Aorta (tissue), 5 donors: Measurements from ENCODE around the gene ANXA4. TPM values are rescaled to one million over a fixed set of nuclear protein-coding genes. Genes with fewer than 3 reads are reported as not detected.

Source experiments
- ATAC-seq: fragments of 200-7000 bp; cut with Tn5 transposase; one replicate; pipeline ENCODE4 v1.9.1; 2022; ENCODE audit warnings: moderate library complexity; ENCODE audit not compliant: low FRiP score
- DNase-seq, 2 donors: peaks; one replicate each; pipeline ENCODE4 v3.0.0-alpha.2; 2020
- H3K27ac ChIP-seq, 2 donors: one replicate each; pipeline ENCODE4 v1.5.1; 2013; ENCODE audit warnings: low read length in 2 of 2, mild to moderate bottlenecking in 2 of 2, moderate library complexity in 2 of 2, control low read depth in 1 of 2, inconsistent platforms in 1 of 2, low read depth in 1 of 2
- H3K27me3 ChIP-seq, 2 donors: one replicate each; pipeline ENCODE4 v1.6.1; 2013; ENCODE audit warnings: control low read depth in 1 of 2, low read length in 1 of 2, mild to moderate bottlenecking in 1 of 2, moderate library complexity in 1 of 2; ENCODE audit not compliant: insufficient read depth in 2 of 2, control insufficient read depth in 1 of 2
- H3K36me3 ChIP-seq, 2 donors: one replicate each; pipeline ENCODE4 v1.6.1; 2013; ENCODE audit warnings: control low read depth in 1 of 2, low read length in 1 of 2, mild to moderate bottlenecking in 1 of 2; ENCODE audit not compliant: insufficient read depth in 2 of 2, control insufficient read depth in 1 of 2
- H3K4me1 ChIP-seq, 2 donors: one replicate each; pipeline ENCODE4 v1.6.1; 2013; ENCODE audit warnings: low read length in 2 of 2, control low read depth in 1 of 2, mild to moderate bottlenecking in 1 of 2, moderate library complexity in 1 of 2; ENCODE audit not compliant: insufficient read depth in 2 of 2, control insufficient read depth in 1 of 2
- H3K4me3 ChIP-seq, 2 donors: one replicate each; pipeline ENCODE4 v1.5.1; 2013; ENCODE audit warnings: low read length in 2 of 2, control low read depth in 1 of 2, mild to moderate bottlenecking in 1 of 2
- H3K9me3 ChIP-seq: one replicate; pipeline ENCODE4 v1.6.1; 2013; ENCODE audit warnings: mild to moderate bottlenecking, low read length; ENCODE audit not compliant: control insufficient read depth
- WGBS, 2 donors: extraction: QIAGEN DNeasy Blood & Tissue Kit; methylation state at CpG; one replicate each; pipeline ENCODE4 v1.1.7; 2013; 5-methylcytosine and 5-hydroxymethylcytosine counted together
- intact Hi-C, 2 donors: fragments of 100-400 bp; cut with DNase I; formaldehyde crosslinking; loops; one replicate each; pipeline versions ENCODE4 v1.14.2 to v1.15.0; 2022
- polyA plus RNA-seq, 2 donors: library from polyadenylated mRNA; stranded (reverse); fragments of 200-250 nt; gene quantifications; one replicate each; pipeline ENCODE4 v1.2.3, GENCODE V29; 2013
- total RNA-seq, 2 donors: library from RNA; stranded (reverse); fragmentation: NEBNext Ultra II Directional; extraction: Animal tissue kit (Norgen Biotek cat#: 25700); gene quantifications; one replicate each; pipeline ENCODE4 v1.2.1, GENCODE V29; 2021
- donor health status: healthy with polysubstance abuse.
- donor health status: Bipolar disorder and iron deficiency.
- donor health status: DM: no; HTN: no; CAD: no.
- donor health status: DM: no; HTN: no; CAD: no.
- donor health status: DM: yes; HTN: yes; CAD: no.

ANXA4 gene
- total and polyA plus RNA-seq, 4 donors, result 73.0 to 120 (median 92.2) TPM

DNA sequence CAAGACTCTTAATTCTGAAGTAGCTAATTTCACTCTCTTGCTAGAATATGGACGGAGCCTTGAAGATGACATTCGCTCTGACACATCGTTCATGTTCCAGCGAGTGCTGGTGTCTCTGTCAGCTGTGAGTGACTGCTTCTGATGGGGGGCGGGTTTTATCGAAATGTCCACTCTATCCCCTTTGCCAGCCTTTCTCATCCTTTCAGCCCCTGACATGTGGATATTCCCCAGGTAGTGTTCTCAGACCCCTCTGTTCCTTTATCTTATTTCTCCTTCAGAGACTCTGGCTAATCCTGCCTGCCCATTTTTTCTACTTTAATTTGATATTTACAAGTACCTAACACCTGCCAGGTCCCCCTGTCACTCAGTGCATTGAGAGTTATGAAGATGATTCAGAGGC, 68.6 kb downstream of the ANXA4 start:
- no peaks in the 10 kb centered on the region for H3K4me1 ChIP-seq
- intact Hi-C loops, result no loop called here
- no peak overlapping the region for H3K4me3 ChIP-seq
- H3K36me3 ChIP-seq, result peaks cover 1 to 3% of the 10 kb centered on the region in 2 donors
- no peaks in the 10 kb centered on the region for H3K27me3 ChIP-seq
- H3K27ac ChIP-seq, result no peak overlapping the region
- ATAC-seq (no peak), DNase-seq (no peak)
- WGBS, 2 donors, result 88 to 94% methylated on average over 6 of the region's 6 CpGs
- no peaks in the 10 kb centered on the region for H3K9me3 ChIP-seq

DNA sequence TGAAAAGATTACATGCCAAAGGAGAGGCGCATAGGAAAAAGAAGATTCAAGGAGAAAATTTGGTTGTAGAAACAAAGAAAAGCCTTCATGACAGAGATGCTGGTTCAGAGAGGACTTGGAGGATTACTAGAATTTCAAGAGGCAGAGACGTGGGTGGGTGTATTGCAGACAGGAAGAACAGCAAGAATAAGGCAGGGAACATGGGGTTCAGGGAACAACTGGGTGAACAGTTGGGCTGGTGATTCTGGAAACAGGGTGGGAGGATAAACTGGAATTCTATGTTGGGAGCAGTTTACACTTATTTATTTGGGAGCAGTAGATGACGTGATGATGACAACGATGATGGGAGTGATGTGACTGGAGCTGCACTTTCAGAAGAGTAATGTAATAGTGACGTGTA, 69.1 kb downstream of the ANXA4 start:
- 83 to 87% methylated on average over 5 of the region's 5 CpGs for WGBS, 2 donors
- Histone ChIP-seq H3K27me3 (no peaks in the 10 kb centered on the region), H3K36me3 (peaks cover 1 to 3% of the 10 kb centered on the region in 2 donors), H3K9me3 (no peaks in the 10 kb centered on the region), H3K4me3 (no peak overlapping the region), H3K4me1 (no peaks in the 10 kb centered on the region), H3K27ac (no peak overlapping the region)
- DNase-seq (no peak), ATAC-seq (no peak)
- intact Hi-C loops, result no loop called here

DNA sequence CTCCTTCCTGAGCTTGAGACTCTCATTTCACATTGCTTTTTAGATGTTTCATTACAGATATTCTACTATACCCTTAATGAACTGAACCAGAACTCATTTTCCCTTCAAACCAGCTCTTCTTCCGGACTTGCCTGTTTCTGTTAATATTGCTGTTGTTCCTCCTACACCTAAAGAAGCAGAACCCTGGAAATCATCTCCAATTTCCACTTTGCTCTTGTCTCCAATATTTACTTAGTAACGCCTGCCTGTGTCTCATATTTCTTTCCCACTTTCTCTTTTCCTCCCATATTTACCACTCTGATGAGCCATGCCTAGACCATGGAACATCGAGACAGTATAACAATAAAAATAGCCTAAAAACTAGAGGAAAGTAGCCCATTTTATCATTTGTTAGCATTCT, 69.7 kb downstream of the ANXA4 start:
- intact Hi-C loops, result no loop called here
- Histone ChIP-seq H3K4me1 (no peaks in the 10 kb centered on the region), H3K9me3 (no peaks in the 10 kb centered on the region), H3K36me3 (peaks cover 0 to 3% of the 10 kb centered on the region in 2 donors), H3K27me3 (no peaks in the 10 kb centered on the region), H3K27ac (no peak overlapping the region), H3K4me3 (no peak overlapping the region)
- no peak for DNase-seq
- no peak for ATAC-seq
- 82 to 86% methylated on average over 3 of the region's 3 CpGs for WGBS, 2 donors

DNA sequence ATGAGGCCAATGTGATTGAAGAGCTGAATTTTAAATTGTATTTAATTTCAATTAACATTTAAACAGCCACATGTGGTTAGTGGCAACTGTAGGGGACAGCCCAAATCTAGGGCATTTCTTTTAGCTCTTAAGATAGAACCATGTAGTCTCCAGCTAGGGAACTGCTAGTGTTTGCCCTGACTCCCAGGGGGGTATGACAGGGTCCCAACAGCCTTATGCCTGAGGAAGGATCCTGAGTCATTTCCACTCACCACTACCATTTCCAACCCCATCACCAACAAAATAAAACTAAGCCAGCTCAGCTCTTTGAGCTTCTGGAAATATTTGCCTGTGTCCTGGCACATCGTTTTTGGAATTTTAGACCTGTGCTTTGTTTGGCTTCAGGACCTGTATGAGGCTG, 73.8 kb downstream of the ANXA4 start:
- Histone ChIP-seq H3K4me1 (no peaks in the 10 kb centered on the region), H3K4me3 (no peak overlapping the region), H3K27me3 (no peaks in the 10 kb centered on the region), H3K36me3 (peaks cover 0 to 2% of the 10 kb centered on the region in 2 donors), H3K9me3 (no peaks in the 10 kb centered on the region), H3K27ac (no peak overlapping the region)
- ATAC-seq (no peak), DNase-seq (no peak)
- 0 to 8% methylated on average over 1 of the region's 1 CpG for WGBS, 2 donors
- intact Hi-C loops, result loop anchor here in 1 of 2 donors (2.0 kb wide), 1 partner anchor 91 kb away; no protein-coding TSS in a partner anchor

DNA sequence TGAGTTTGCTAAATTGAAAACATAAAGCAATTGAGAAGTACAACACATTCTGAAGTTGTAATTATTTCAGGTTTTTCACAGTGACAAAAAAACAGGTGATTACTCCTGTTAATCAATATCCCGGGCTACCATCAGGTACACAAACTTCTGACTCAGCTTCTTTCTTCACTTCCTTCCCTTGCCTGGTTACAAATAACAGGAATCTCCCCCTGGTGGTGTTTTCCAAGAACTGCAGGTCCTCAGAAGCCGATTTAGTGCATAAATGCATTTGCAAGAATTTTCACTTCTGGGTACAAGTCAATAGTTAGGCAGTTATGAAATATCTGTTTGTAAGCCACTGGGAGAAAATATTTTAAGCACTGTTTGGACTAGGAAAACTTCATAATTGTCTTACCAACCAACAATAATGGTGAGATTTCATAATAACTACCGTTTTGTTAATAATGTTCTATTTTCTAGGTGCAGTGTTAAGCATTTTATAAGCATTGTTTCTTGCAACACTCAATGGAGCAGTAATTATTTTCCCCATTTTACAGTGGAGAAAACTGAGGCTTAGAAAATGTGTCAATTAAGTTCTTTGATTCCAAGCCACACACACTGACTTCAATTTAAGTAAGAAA, 75.1 kb downstream of the ANXA4 start:
- H3K36me3 ChIP-seq, result peaks cover 0 to 6% of the 10 kb centered on the region in 2 donors
- DNase-seq, result peak in 1 of 2 donors; percentile 74

DNA sequence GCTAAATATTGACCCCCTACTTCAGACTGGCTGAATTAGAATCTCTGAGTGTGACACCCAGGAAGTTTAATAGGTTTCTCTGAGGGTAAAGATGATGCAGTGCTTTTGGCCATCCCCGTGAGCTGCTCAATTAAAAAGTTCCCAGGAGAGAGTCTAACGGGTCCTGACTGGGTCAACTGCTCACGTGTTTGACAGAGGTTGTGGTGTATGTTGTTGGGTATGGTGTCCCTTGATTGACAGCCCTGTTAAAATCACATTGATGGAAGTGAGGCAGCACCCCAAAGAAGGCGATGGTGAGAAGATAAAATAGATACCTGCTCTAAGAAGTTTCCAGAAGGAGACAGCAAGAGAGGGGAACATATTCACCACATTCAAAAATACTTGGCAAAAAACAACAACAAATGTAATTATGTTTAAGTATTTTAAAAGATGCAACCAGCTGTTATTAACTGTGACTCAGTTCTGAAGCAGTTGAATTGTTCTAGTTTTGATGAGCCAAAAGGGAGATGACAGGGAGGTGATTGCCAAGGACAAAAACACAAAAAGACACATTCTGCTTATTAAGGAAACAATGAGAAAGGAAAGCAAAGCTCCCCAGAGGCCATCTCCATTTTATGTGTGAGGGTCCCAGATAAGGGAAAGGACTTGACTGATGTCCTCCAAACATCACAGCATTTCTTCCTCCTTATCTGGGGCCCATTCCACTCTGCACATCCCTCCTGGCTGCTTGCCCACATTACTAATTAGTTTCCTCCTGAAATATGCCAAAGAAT, 76.0 kb downstream of the ANXA4 start:
- no peak for ATAC-seq
- Histone ChIP-seq H3K27ac (no peak overlapping the region), H3K9me3 (no peaks in the 10 kb centered on the region), H3K4me3 (no peak overlapping the region), H3K4me1 (no peaks in the 10 kb centered on the region), H3K27me3 (no peaks in the 10 kb centered on the region), H3K36me3 (peaks cover 0 to 6% of the 10 kb centered on the region in 2 donors)
- no peak for DNase-seq
- 83 to 89% methylated on average over 4 of the region's 4 CpGs for WGBS, 2 donors
- intact Hi-C loops, result loop anchor here in 1 of 2 donors (1.0 kb wide), 1 partner anchor 94 kb away; no protein-coding TSS in a partner anchor

More for the DNA sequence above, 75.1 kb downstream of the ANXA4 start:
- Histone ChIP-seq H3K27me3 (no peaks in the 10 kb centered on the region), H3K4me1 (no peaks in the 10 kb centered on the region), H3K27ac (no peak overlapping the region), H3K4me3 (no peak overlapping the region), H3K9me3 (no peaks in the 10 kb centered on the region)
- intact Hi-C loops, result loop anchor here in 1 of 2 donors (1.0 kb wide), 1 partner anchor 93 kb away; no protein-coding TSS in a partner anchor
- WGBS, 2 donors, result 26 to 28% methylated on average over 3 of the region's 3 CpGs
- ATAC-seq, result peak; percentile 84

DNA sequence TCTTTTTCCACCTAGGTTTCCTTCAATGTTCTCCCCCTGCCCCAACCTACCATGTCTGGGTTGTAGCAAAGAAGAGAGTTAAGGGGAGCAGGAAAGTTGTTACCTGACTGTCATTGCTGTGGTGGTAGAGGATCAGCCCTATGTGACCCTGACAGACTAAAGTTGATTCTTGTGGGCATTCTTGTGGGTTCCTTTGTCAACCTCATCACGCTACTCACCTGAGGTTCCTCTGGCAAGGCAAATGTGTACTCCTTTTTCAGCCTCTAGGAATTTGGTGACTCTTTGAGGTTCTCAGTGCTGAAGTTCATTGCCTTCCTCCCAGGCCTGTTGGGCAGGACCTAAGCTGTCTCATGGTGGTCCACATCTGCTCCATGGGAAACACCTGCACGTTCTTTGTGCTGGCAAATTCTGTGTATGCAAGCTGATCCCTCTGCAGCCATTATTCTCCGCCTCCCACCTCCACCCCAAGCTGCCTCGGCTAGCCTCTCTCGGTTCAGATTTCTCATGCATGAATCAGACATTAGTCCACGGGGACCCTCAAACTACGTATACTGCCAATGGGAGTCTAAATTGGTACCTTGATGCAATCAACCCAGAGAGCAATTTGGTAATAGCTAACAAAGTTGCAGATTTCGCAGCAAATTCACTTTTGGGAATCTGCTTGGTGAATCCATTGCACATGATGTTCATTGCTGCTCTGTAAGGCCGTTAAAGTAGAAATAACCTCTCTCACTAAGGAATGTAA, 86.0 kb downstream of the ANXA4 start:
- H3K27ac ChIP-seq, result no peak overlapping the region
- no peak overlapping the region for H3K4me3 ChIP-seq
- H3K4me1 ChIP-seq, result no peaks in the 10 kb centered on the region
- H3K27me3 ChIP-seq, result no peaks in the 10 kb centered on the region
- ATAC-seq (no peak), DNase-seq (no peak)
- H3K9me3 ChIP-seq, result no peaks in the 10 kb centered on the region
- intact Hi-C loops, result loop anchor here (5.0 to 10.0 kb wide), 2 partner anchors 86 to 243 kb away; partner anchors contain the start of gene ANXA4 (in 1 of the 2)
- H3K36me3 ChIP-seq, result no peaks in the 10 kb centered on the region
- WGBS, 2 donors, result 64 to 72% methylated on average over 9 of the region's 9 CpGs

DNA sequence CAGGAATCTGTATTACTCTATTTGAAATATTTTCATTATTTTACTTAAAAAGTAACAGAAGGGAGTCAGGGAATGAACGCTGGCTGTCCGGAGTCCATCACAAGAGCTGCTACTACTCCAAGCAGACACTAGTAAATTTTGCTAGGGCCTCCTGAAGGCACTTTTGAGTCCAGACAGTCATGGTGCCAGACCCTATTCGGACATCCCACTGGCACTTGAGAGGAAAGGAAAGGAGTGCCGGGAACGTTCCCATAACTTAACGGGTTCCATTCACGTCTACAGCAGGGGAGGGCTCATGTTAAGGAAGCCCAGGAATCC, 87.0 kb downstream of the ANXA4 start:
- DNase-seq (no peak), ATAC-seq (no peak)
- H3K36me3 ChIP-seq, result no peaks in the 10 kb centered on the region
- H3K4me3 ChIP-seq, result peak overlapping the region; percentile 68 to 88
- intact Hi-C loops, result loop anchor here (5.0 to 10.0 kb wide), 2 partner anchors 87 to 244 kb away; partner anchors contain the start of gene ANXA4 (in 1 of the 2)
- H3K4me1 ChIP-seq, result no peaks in the 10 kb centered on the region
- H3K27me3 ChIP-seq, result no peaks in the 10 kb centered on the region
- H3K9me3 ChIP-seq, result no peaks in the 10 kb centered on the region
- 6% methylated on average over 7 of the region's 7 CpGs for WGBS, 2 donors
- peak overlapping the region; percentile 62 to 97 for H3K27ac ChIP-seq
